ENCODE measurements around the gene ABCA8.
"Not testable (repeated sequence)": the region's sequence is repeated elsewhere in the genome, so short reads cannot be mapped to it uniquely, and the experiment has no call there.

Gene ABCA8

DNA sequence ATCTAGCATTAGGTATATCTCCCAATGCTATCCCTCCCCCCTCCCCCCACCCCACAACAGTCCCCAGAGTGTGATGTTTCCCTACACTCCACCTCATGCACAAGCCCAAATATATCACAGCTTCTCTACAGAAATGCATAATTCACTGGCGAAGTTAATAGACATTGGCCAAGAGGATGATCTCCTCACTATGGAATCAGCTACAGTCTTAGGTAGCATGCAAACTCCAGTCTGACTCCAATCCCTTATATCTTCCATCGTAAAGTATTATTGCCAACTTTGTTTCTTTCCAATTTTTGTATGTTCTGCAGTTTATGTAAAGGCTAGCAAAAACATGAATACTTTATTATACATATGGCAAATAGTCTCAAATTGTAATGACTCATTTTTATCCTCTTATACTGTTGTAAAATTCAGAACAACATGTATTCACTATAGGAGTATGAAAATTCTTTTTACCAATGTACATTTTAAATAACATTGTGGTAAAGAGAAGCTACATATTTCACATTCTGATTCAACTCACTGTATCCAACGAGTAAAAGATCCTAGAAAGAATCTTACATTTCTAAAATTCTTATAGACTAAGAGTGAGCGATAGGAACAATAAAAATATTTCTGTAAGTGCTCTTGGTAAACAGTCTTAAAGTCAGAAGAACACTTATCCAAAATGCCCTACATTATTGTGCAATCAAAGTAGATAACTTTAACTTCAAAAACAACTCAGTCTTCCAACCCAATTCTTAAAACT, 871 bp downstream of the ABCA8 start:
- Histone ChIP-seq H3K36me3 (ENCODE audit: insufficient read depth, low read length) (no peaks in the 10 kb centered on the region), H3K9ac (ENCODE audit: low read depth, low read length) (no peak overlapping the region)

GRCh38 chr17:68953340-68953997, 1.7 kb downstream of the ABCA8 start:
- no peaks in the 10 kb centered on the region for H3K36me3 ChIP-seq (ENCODE audit: insufficient read depth, low read length)
- H3K9me3 ChIP-seq (ENCODE audit: control insufficient read depth, insufficient read depth, low read length) = no peaks in the 10 kb centered on the region
- H3K9ac ChIP-seq (ENCODE audit: low read depth, low read length) = no peak overlapping the region

More for the DNA sequence above, 871 bp downstream of the ABCA8 start:
- Histone ChIP-seq H3K9me3 (ENCODE audit: control insufficient read depth, insufficient read depth, low read length) (peaks cover 3% of the 10 kb centered on the region; the same call in 1 of the 2 replicates), H3K4me1 (ENCODE audit: insufficient read depth, low read length) (no peaks in the 10 kb centered on the region)

GRCh38 chr17:68950725-68951124, 4.5 kb downstream of the ABCA8 start:
- Histone ChIP-seq H3K4me1 (ENCODE audit: insufficient read depth, low read length) (no peaks in the 10 kb centered on the region), H3K9ac (ENCODE audit: low read depth, low read length) (no peak overlapping the region), H3K9me3 (ENCODE audit: control insufficient read depth, insufficient read depth, low read length) (no peaks in the 10 kb centered on the region)

More at GRCh38 chr17:68953340-68953997, 1.7 kb downstream of the ABCA8 start:
- no peaks in the 10 kb centered on the region for H3K4me1 ChIP-seq (ENCODE audit: insufficient read depth, low read length)

DNA sequence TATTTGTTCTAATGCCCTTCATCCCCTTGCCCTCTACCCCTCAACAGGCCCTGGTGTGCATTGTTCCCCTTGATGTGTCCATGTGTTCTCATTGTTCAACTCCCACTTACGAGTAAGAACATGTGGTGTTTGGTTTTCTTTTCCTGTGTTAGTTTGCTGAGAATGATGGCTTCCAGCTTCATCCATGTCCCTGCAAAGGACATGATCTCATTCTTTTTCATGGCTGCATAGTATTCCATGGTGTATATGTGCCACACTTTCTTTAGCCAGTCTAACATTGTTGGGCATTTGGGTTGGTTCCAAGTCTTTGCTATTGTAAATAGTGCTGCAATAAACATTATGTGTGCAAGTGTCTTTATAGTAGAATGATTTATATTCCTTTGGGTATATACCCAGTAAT, 7.3 kb downstream of the ABCA8 start:
- not testable (repeated sequence) for H3K9ac ChIP-seq (ENCODE audit: low read depth, low read length); H3K36me3 ChIP-seq (ENCODE audit: insufficient read depth, low read length); H3K4me1 ChIP-seq (ENCODE audit: insufficient read depth, low read length); H3K9me3 ChIP-seq (ENCODE audit: control insufficient read depth, insufficient read depth, low read length)

More at GRCh38 chr17:68950725-68951124, 4.5 kb downstream of the ABCA8 start:
- H3K36me3 ChIP-seq (ENCODE audit: insufficient read depth, low read length) = no peaks in the 10 kb centered on the region

- H3K4me1 ChIP-seq (ENCODE audit: insufficient read depth, low read length) = no peaks in the 10 kb centered on the region
- no peak overlapping the region for H3K9ac ChIP-seq (ENCODE audit: low read depth, low read length)
- H3K9me3 ChIP-seq (ENCODE audit: control insufficient read depth, insufficient read depth, low read length) = no peaks in the 10 kb centered on the region
- H3K36me3 ChIP-seq (ENCODE audit: insufficient read depth, low read length) = no peaks in the 10 kb centered on the region
Observed at GRCh38 chr17:68944435-68945035, 10.7 kb downstream of the ABCA8 start.

GRCh38 chr17:68943812-68944182, 11.4 kb downstream of the ABCA8 start:
- H3K9me3 ChIP-seq (ENCODE audit: control insufficient read depth, insufficient read depth, low read length); H3K9ac ChIP-seq (ENCODE audit: low read depth, low read length); H3K36me3 ChIP-seq (ENCODE audit: insufficient read depth, low read length); H3K4me1 ChIP-seq (ENCODE audit: insufficient read depth, low read length): not testable (repeated sequence)

DNA sequence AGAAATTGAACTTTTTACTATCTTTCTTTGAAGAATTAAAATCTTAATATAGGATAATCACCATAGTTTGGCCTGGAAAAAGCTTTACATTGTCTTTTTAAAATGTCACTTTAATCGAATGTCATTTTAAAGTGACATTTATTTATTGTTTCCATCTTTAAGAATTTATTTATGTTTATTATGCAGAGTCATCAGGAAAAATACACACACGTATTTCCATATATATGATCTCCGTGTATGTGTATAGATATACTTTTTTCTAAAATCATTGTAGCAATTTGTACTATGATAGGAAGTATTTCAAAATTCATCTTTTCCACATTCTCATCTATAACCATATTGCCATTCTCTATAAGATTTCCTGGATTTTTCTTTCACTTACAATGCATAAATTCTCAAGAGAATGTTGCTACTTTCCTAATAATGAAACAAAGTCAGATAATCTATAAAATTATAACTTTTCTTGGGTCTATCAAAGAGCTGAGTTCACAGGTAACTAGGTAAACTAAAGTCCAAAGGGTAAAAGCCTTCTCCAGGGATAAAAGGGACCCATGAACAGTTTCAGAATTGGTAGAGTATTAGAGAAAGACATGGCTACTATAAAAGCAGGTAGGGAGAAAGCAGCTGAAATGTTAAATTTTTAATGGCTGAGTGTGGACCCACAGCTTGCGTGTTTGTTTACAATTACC, 11.9 kb downstream of the ABCA8 start:
- Histone ChIP-seq H3K9ac (ENCODE audit: low read depth, low read length) (no peak overlapping the region), H3K9me3 (ENCODE audit: control insufficient read depth, insufficient read depth, low read length) (no peaks in the 10 kb centered on the region), H3K36me3 (ENCODE audit: insufficient read depth, low read length) (no peaks in the 10 kb centered on the region), H3K4me1 (ENCODE audit: insufficient read depth, low read length) (no peaks in the 10 kb centered on the region)

DNA sequence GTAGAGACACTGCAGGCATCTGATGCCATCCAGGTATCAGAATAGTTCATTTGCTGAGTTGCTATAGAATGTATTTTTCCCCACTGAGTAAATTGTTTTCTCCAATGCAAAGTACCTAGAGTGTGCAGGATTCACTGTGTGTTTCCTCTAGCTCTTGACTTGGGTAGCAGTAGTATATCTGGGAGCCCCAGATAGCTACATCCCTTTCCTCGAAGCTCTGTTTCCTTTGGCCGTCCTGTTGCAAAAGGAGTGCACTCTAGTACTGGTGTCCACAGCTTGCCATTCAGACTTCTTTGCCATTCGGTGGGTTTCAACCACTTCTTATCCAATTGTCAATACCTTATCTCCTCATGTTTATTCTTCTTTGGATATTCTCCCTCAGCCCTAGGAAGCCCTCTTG, 12.8 kb downstream of the ABCA8 start:
- H3K4me1 ChIP-seq (ENCODE audit: insufficient read depth, low read length) = no peaks in the 10 kb centered on the region
- no peaks in the 10 kb centered on the region for H3K9me3 ChIP-seq (ENCODE audit: control insufficient read depth, insufficient read depth, low read length)
- H3K9ac ChIP-seq (ENCODE audit: low read depth, low read length) = no peak overlapping the region
- H3K36me3 ChIP-seq (ENCODE audit: insufficient read depth, low read length) = no peaks in the 10 kb centered on the region

- no peaks in the 10 kb centered on the region for H3K9me3 ChIP-seq (ENCODE audit: control insufficient read depth, insufficient read depth, low read length)
Observed at GRCh38 chr17:68941761-68942160, 13.4 kb downstream of the ABCA8 start.

DNA sequence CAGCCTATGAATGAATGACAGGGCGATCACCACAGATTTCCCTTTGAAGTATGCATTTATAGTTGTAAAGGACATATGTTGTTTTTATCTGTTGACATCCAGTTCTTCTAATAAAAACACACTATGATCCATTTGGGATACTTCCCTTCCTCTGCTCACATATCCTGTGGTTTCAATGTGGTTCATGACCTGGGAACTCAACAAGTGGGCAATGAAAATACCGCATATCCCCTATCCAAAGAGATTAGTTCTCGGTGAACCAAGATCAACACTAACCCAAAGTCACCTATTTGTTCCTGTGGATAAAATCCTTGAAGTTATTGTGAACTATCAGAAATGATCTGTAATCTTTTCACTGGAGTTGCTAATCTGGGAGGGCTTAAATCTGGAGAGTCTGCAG, 16.0 kb downstream of the ABCA8 start:
- no peaks in the 10 kb centered on the region for H3K9me3 ChIP-seq (ENCODE audit: control insufficient read depth, insufficient read depth, low read length)
- no peak overlapping the region for H3K9ac ChIP-seq (ENCODE audit: low read depth, low read length)
- H3K4me1 ChIP-seq (ENCODE audit: insufficient read depth, low read length) = no peaks in the 10 kb centered on the region
- no peaks in the 10 kb centered on the region for H3K36me3 ChIP-seq (ENCODE audit: insufficient read depth, low read length)

More at GRCh38 chr17:68941761-68942160, 13.4 kb downstream of the ABCA8 start:
- Histone ChIP-seq H3K4me1 (ENCODE audit: insufficient read depth, low read length) (no peaks in the 10 kb centered on the region), H3K36me3 (ENCODE audit: insufficient read depth, low read length) (no peaks in the 10 kb centered on the region), H3K9ac (ENCODE audit: low read depth, low read length) (no peak overlapping the region)

- no peaks in the 10 kb centered on the region for H3K4me1 ChIP-seq (ENCODE audit: insufficient read depth, low read length)
- no peaks in the 10 kb centered on the region for H3K36me3 ChIP-seq (ENCODE audit: insufficient read depth, low read length)
- no peak overlapping the region for H3K9ac ChIP-seq (ENCODE audit: low read depth, low read length)
- no peaks in the 10 kb centered on the region for H3K9me3 ChIP-seq (ENCODE audit: control insufficient read depth, insufficient read depth, low read length)
Observed at GRCh38 chr17:68937890-68938514, 17.2 kb downstream of the ABCA8 start.

- Histone ChIP-seq H3K36me3 (ENCODE audit: insufficient read depth, low read length) (no peaks in the 10 kb centered on the region), H3K4me1 (ENCODE audit: insufficient read depth, low read length) (peaks cover 7% of the 10 kb centered on the region; the same call in 1 of the 2 replicates), H3K9ac (ENCODE audit: low read depth, low read length) (no peak overlapping the region), H3K9me3 (ENCODE audit: control insufficient read depth, insufficient read depth, low read length) (no peaks in the 10 kb centered on the region)
Observed at GRCh38 chr17:68927516-68927915, 27.7 kb downstream of the ABCA8 start.

DNA sequence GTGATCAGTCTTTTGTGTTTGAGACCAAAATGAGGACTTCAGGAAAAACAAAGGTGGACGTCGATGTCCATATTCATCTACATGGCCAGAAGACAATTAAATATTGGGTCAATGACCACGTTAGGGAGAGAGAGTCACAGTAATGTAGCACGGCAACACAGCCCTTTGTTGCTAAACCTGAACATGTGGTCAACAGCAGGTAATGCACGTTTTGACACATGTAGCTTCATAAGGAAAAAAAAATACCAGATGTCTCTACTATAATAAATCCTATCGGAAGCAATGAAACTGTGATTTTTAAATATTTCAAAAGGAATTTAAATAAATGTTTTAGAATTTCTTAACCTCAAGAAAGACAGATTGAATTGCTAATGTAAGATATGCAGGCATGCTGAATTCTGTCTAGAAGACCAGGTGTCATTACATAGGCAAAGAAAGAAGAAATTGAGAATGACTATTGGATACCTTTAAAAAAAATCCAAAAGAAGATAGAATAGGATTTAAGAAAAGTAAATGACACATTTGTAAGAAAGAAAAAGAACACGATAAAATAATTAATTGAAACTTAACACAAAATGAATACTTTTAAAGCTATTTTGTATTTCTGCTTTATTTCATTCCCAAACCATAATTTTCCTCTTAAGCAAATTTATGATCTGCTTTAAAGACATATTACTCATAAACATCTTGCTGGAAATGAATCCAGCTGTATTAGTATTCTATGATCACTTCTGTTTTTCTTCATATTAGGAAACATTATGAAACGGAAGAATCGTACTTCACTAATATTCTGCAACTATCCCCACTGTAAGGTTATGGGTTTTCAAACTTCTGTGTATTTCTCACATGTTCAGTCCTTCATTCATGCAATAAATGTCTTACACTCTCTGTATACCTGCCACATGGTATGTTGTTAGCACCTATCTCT, 30.1 kb downstream of the ABCA8 start:
- no peaks in the 10 kb centered on the region for H3K9me3 ChIP-seq (ENCODE audit: control insufficient read depth, insufficient read depth, low read length)
- no peaks in the 10 kb centered on the region for H3K36me3 ChIP-seq (ENCODE audit: insufficient read depth, low read length)
- peaks cover 7% of the 10 kb centered on the region; the same call in 1 of the 2 replicates for H3K4me1 ChIP-seq (ENCODE audit: insufficient read depth, low read length)
- no peak overlapping the region for H3K9ac ChIP-seq (ENCODE audit: low read depth, low read length)

Data from ES-I3 (cell line).